ENCODE data around the gene COX6A1. TPM values are rescaled to one million over a fixed set of nuclear protein-coding genes. Genes with fewer than 3 reads are reported as not detected.

Gene COX6A1
- polyA plus RNA-seq, 1 donor from 2014 or later, result 2,017 TPM

GRCh38 chr12:120462099-120462640 lies 24.3 kb downstream of the COX6A1 start:
- Histone ChIP-seq H3K36me3 (ENCODE audit: insufficient read depth, low read length) (peaks cover 25% of the 10 kb centered on the region), H3K9me2 (ENCODE audit: insufficient read depth, low read length) (no peaks in the 10 kb centered on the region), H3F3A (ENCODE audit: insufficient read depth, low read length, poor library complexity, severe bottlenecking) (no peaks in the 10 kb centered on the region), H3K79me2 (replicated peaks; ENCODE audit: insufficient read depth, low read length) (peaks cover 29% of the 10 kb centered on the region), H3K9me3 (ENCODE audit: low read length) (no peaks in the 10 kb centered on the region), H3K27ac (ENCODE audit: low read length) (no peak overlapping the region), H3K4me2 (ENCODE audit: low read length) (no peak overlapping the region), H3K27me3 (ENCODE audit: insufficient read depth, low read depth, low read length) (no peaks in the 10 kb centered on the region), H2AFZ (ENCODE audit: low read depth, low read length) (no peak overlapping the region), H3K4me3 (ENCODE audit: low read length) (no peak overlapping the region), H3K9ac (ENCODE audit: low read length) (no peak overlapping the region), H4K20me1 (ENCODE audit: insufficient read depth) (peaks cover 5% of the 10 kb centered on the region)
- TF ChIP-seq REST (IDR thresholded peaks at IDR 0.05; ENCODE audit: borderline replicate concordance) (no peak), TAF1 (IDR thresholded peaks at IDR 0.05; ENCODE audit: low read depth) (no peak), SMC3 (conservative IDR thresholded peaks at IDR 0.05; ENCODE audit: poor library complexity) (no peak), EP300 (conservative IDR thresholded peaks at IDR 0.05; ENCODE audit: poor library complexity, severe bottlenecking) (no peak), CTCF (IDR thresholded peaks at IDR 0.05; ENCODE audit: poor library complexity, severe bottlenecking) (no peak), RAD21 (conservative IDR thresholded peaks at IDR 0.05) (no peak), POLR2AphosphoS5 (IDR thresholded peaks at IDR 0.05) (no peak), EZH2 (IDR thresholded peaks at IDR 0.05; ENCODE audit: borderline replicate concordance, insufficient read depth, low read length, poor library complexity, severe bottlenecking) (no peak), MXI1 (conservative IDR thresholded peaks at IDR 0.05; ENCODE audit: poor library complexity, severe bottlenecking) (no peak)

- no peak for TF ChIP-seq MXI1 (conservative IDR thresholded peaks at IDR 0.05; ENCODE audit: poor library complexity, severe bottlenecking)
- no peak for TF ChIP-seq TAF1 (IDR thresholded peaks at IDR 0.05; ENCODE audit: low read depth)
- no peak for TF ChIP-seq CTCF (IDR thresholded peaks at IDR 0.05; ENCODE audit: poor library complexity, severe bottlenecking)
- TF ChIP-seq SMC3 (conservative IDR thresholded peaks at IDR 0.05; ENCODE audit: poor library complexity), result no peak
- no peak for TF ChIP-seq REST (IDR thresholded peaks at IDR 0.05; ENCODE audit: borderline replicate concordance)
- TF ChIP-seq EZH2 (IDR thresholded peaks at IDR 0.05; ENCODE audit: borderline replicate concordance, insufficient read depth, low read length, poor library complexity, severe bottlenecking), result no peak
- TF ChIP-seq RAD21 (conservative IDR thresholded peaks at IDR 0.05), result no peak
- no peak for TF ChIP-seq EP300 (conservative IDR thresholded peaks at IDR 0.05; ENCODE audit: poor library complexity, severe bottlenecking)
- TF ChIP-seq POLR2AphosphoS5 (IDR thresholded peaks at IDR 0.05), result no peak
These were observed 25.8 kb downstream of the COX6A1 start for GRCh38 chr12:120463712-120464111.

More at GRCh38 chr12:120463712-120464111, 25.8 kb downstream of the COX6A1 start:
- no peak overlapping the region for H3K4me3 ChIP-seq (ENCODE audit: low read length)
- H2AFZ ChIP-seq (ENCODE audit: low read depth, low read length), result no peak overlapping the region
- peaks cover 7% of the 10 kb centered on the region for H3F3A ChIP-seq (ENCODE audit: insufficient read depth, low read length, poor library complexity, severe bottlenecking)
- H3K9me3 ChIP-seq (ENCODE audit: low read length), result no peaks in the 10 kb centered on the region
- peaks cover 8% of the 10 kb centered on the region for H4K20me1 ChIP-seq (ENCODE audit: insufficient read depth)
- no peak overlapping the region for H3K9ac ChIP-seq (ENCODE audit: low read length)
- no peaks in the 10 kb centered on the region for H3K9me2 ChIP-seq (ENCODE audit: insufficient read depth, low read length)
- H3K27ac ChIP-seq (ENCODE audit: low read length), result no peak overlapping the region
- no peaks in the 10 kb centered on the region for H3K27me3 ChIP-seq (ENCODE audit: insufficient read depth, low read depth, low read length)
- peaks cover 25% of the 10 kb centered on the region for H3K36me3 ChIP-seq (ENCODE audit: insufficient read depth, low read length)
- no peak overlapping the region for H3K4me2 ChIP-seq (ENCODE audit: low read length)
- H3K79me2 ChIP-seq (replicated peaks; ENCODE audit: insufficient read depth, low read length), result peaks cover 44% of the 10 kb centered on the region

All from neural cell (in vitro differentiated cells).